ENCODE data around the gene GBGT1.
A peak's percentile ranks its signal among the peaks of the same experiment; 100 is the strongest.

Gene GBGT1

GRCh38 chr9:133162861-133163503, 732 bp downstream of the GBGT1 start:
- DNase-seq (ENCODE audit: low spot score), result no peak

DNA sequence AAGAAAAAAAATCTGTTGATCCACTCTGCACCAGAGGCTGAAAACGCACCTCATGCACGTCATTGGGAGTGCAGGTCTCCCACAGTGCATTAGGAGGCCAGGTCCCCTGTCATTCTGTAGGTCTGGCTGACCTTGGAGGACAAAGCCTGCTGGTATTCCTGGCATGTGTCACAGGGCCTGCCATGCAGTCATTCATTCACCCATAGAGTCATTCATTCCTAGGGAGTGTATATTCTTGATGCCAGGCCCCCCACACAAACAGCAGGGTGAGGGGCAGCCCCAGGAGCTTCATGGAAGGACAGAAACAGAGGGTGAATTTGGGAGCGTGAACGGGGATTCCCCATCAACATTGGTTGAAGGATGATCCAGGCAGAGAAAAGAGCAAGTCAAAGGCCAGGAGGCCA, 2.2 kb downstream of the GBGT1 start:
- no peak for DNase-seq (ENCODE audit: low spot score)

GRCh38 chr9:133160742-133161546, 2.8 kb downstream of the GBGT1 start:
- DNase-seq (ENCODE audit: low spot score), result peak; percentile 90

DNA sequence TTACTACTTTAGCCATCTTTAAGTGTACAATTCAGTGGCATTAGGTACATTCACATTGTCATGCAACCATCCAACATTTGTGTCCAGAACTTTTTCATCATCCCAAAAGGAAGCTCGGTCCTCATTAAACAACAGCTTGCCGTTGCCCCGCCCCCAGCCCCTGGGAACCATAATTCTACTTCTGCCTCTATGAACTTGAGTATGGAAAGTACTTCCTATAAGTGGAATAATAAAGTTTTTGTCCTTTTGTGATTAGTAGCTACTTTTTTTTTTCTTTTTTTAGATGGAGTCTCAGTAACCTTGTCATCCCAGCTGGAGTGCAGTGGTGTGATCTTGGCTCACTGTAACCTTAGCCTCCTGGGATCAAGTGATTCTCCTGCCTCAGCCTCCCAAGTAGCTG, 5.0 kb downstream of the GBGT1 start:
- no peak for DNase-seq (ENCODE audit: low spot score)

DNA sequence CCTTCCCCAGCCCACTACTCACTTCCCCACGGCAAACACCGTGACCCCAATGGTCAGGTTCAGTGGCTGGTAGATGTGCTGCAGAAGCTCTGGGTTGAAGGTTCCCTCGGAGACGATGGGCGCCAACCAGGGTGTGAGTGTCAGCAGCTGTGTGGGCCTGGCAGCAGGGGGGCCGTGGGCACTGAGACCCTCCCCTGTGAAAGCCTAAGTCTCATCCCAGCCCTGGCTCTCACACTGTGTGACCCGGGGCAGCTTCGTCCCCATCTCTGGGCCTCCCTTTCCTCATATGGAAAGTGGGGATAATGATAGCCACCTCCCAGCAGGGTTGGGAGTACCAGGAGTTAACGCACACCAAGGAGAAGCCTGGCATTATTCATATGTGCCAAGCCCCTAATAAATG, 8.6 kb downstream of the GBGT1 start:
- DNase-seq (ENCODE audit: low spot score), result no peak

DNA sequence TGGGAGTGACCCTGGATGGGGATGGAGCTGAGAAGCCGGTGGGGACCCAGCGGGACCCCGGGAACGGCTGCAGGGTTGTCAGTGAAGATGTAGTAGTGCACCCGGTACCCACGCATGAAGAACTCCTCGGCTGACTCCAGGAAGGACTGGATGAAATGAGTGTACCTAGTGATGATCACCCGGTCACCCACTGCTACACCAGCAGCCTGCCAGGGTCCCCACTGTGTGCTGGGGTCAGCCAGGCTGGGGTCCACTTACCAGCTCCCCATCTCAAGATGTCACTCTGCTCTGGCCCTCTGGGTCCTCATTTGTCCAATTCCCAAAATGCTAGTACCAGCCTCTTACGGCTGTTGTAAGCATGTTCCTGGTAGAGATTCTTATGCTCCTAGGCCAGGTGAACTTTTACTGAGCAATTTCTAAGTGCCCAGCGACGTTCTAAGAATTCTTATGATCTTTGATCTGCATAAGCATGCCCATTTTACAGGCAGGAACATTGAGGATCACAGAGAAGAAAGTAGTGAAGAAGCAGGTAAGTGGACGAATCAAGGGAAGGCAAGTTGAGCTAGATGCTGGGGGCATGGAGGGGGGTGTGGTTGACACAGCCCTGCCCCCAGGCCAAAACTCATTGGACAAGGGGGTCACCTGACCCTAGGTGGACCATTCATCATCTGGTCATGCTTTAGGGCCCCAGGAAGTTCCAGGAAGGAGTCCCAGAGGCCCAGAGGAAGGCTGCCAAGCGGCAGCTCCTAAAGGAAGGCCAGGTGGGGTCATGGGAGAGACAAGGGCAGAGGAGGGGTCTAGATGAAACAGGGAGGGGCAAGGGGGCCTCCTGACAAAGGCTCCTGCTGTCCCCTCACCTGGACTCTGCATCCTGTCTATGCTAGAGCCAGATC, 9.4 kb downstream of the GBGT1 start:
- DNase-seq (ENCODE audit: low spot score), result no peak

GRCh38 chr9:133153227-133154096, 10.3 kb downstream of the GBGT1 start:
- no peak for DNase-seq (ENCODE audit: low spot score)

- DNase-seq (ENCODE audit: low spot score), result no peak
These were observed 11.9 kb downstream of the GBGT1 start for GRCh38 chr9:133151601-133152525.

DNA sequence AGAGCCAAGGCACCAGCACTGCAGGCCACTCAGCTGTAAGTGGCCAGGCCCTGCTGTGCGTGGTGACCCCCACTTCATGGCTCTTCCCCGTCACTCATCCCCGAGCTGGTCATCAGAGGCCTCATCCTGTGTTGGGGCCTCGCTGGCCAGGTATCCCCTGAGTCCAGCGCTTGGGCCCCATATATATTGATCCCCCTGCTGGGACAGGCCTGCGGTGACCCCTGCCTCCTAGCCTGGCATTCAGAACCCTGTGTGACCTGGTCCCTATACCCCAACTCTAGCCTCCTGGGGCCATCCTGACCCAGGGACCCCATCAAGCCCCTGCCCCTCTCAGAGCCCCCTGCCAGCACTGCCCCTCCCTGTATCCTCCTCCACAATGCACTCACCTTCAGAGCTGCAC, 12.7 kb downstream of the GBGT1 start:
- DNase-seq (ENCODE audit: low spot score), result no peak

DNA sequence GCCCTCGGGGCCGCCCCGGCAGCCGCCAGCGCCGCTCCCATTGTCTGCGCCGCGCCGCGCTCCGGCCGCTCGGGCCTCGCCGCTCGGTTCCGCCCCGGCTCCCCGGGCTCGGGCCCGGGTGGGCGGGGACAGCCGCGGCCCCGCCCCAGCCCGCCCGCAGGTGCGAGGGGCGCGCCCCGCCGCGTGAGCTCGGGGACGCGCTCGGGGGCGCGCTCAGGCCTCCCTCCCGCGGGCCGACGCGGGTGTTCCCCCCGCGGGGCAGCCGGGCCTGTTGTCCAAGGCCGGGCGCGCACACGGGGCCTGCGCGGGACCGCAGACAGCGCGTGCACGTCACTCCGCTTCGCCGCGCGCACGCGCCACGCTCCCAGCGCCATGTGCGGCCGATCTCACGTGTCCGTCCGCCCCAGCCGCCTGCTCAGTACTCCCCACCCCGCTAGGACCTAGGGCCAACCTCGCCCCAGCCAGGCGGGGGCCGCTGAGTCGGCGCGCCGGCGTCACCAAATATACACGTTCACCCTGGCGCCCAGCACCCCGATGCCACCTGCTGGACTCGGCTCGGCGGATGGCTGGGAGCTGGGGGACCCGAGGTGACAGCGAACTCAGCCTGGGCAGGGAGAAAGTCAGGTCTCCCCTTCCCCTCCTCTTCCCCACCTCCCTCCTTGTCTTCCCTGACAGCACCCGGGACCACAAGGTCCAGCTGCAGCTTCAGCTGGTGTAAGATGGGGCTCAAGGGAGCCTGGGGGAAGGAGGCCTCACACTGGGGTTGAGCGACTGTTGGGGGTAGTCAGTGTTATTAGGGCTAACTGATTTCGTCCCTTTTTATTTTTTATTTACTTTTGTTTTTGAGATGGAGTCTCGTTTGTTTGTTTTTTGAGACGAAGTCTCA, 14.3 kb downstream of the GBGT1 start:
- peak; percentile 97 for DNase-seq (ENCODE audit: low spot score)

DNA sequence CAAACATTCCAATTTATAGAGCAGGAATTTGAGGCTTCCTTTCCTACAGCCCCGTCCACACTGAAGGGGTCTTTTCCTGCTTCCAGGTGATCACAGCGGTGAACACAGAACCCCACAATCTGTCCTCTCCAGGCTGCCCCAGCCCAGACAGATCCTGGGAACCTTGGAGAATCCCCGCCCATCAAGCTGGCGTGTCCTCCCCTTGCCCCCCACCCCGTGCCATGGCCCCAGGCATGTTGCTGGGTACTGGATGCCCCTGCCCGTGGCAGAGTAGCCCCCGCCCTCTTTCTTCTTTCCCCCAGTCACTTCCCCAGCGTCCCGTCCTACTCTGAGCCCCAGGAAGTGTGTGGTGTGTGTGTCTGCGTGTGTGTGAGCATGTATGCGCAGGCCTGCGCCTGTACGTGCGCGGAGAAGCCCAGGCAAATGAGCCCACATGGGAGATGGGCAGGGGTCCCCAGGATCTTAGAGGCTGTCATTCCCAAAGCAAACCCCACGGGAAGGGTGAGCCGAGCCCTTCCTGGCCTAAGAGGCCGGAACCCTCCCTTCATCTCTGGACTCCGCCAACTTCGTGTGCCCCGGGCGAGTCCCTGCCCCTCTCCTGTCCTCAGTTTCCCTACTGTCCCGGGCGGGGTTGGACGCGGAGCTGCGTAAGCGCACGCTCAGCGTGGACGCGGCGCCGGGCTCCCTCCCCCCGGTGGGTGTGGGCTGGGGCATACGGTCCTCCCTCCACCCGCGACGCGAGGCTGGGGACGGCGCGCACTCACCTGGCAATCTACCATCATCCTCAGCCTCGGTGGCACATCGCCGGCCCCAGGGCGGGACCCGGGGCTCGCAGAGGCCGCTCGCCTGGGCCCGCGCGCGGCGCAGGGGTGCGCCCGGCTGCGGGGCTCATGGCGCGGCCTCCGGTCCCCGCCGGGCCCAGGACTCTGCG, 15.2 kb downstream of the GBGT1 start:
- DNase-seq (ENCODE audit: low spot score), result peak; percentile 45

DNA sequence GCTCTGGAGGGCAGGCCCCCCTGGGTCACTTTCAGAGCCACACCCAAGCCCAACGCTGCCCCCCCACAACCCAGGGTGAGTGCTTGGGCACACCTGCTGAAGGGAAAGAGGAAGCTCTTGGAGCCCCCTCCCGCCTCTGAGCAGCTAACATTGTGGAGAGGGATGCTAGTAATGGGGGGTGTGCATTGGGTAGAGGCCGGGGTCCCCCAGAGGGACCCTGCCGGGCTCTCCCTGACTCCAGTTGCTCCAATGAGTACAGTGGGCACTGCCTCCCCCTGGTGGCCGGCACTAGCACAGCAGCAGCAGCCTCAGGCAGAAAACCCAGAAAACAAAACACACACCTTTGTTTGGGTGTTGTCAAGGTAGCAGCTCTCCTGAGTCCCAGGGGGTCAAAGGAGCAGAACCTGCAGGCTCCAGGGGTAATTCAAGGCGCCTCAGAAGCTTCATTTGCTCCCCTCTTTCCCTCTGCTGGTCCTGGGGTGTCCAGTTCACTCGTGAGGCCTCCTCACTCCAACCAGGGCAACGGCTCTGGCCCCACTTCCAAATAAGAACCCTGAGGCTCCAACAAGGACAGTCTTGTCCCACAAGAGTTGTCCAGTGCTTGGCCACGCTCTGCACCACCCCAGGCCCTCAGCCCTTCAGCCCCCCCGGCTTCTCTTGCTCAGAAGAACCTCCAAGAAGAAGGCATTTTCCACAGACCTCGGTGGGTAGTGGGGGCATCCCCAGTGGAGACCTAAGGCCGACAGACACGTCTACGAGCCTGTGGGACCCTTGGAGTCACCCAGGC, 16.1 kb downstream of the GBGT1 start:
- peak; percentile 70 for DNase-seq (ENCODE audit: low spot score)

DNA sequence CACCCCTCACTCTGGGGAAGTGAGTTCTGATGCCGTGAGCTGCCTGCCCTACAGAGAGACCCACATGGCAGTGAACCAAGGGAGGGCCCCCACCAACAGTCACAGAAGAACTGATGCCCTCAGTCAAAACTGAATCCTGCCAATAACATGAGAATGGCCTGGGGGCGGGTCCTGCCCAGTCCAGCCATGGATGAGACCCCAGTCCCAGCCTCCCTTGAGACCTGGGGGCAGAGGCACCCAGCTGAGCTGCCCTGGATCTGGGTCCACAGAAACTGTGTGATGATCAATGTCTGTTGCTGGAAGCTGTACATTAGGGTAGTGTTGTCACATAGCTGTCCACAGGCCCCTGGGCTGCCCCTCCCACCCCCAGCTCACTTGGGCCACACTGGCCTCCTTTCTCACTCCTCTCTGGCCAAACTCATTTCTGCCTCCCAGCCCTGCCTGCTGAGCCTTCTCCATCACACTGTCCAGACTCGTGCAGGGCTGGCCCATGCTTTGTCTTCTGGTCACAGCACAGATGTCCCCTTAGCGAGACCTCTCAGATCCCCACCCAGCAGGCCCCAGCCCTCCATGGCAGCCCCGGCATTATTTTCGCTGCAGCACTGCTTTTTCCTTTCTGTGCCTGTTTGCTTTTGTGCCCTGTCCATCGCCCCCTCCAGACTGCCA, 16.8 kb downstream of the GBGT1 start:
- DNase-seq (ENCODE audit: low spot score), result no peak

DNA sequence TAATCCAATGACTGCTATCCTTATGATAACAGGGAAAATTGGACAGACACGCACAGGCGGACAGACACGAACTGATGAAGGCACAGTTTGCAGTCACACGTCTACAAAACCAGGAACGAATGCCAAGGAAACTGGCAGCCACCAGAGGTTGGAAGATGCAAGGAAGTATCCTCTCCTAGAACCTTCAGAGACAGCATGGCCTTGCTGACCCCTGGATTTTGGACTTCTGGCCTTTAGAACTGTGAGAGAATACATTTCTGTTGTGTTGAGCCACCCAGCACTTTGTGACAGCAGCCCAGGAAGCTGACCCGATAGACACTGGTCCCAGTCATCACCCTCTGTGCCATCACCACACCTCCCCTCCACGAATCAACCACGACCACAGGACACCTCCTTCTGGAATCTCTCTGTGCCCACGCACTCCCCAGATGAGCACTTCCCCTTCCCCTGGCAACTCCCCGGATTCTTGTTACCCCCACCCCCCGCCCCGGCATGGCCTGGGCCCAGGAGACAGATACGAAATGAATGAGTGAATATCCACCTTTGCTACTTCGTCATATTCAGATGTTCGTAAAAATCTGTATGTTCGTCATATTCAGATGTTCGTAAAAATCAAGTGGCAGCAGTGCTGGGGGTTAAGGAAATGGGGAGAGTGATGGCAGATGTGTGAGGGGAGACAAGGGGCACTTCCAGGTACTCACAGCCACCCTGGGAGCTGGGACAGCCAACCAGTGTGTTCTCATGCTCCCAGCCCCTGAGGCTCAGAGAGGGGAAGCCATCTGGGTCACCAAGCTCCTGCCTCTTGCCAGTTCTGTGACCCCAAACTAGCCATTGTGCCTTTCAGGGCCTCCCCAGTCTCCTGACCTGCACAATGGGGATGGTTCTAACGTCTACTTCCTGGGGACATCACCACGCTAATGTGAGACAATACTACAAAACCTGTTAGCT, 18.5 kb downstream of the GBGT1 start:
- DNase-seq (ENCODE audit: low spot score), result no peak

DNA sequence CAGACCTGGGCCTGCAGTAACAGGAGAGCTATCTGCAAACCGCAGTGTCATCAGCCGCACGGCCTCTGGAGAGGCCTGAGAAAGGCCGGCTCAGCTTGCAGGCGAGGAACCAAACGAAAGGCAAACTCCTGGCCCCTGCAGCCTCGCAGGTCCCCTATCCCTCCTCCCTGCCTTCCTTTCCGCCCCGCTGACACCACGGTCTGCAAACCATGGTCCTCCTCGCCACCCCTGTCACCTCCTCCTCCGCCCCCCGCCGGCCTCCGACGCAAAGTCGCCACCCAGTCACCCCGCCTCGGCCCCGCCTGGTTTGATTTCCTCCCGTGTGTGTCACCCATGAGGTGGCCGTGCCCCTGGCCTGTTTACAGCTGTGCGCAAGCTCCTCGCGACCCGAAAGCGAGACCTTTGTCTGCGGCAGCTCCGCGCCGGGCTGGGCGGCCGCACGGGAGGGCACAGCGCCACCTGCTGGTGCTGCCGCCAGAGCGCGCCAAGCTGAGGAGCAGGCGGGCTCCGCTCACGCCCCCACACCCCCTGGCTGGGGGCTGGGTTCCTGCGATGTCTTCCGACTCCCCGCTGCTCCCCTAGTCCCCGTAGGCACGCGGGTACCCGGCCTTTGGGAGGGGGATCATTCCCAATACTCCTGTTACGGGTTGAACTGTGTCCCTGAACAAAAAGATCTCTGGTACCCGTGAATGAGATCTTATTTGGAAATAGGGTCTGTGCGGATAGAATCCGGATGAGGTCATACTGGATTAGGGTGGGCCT, 19.4 kb downstream of the GBGT1 start:
- DNase-seq (ENCODE audit: low spot score), result peak; percentile 84

All from AG08395 (cell line).